ENCODE data around the gene TMSB10.
"Not testable (repeated sequence)": the region's sequence is repeated elsewhere in the genome, so short reads cannot be mapped to it uniquely, and the experiment has no call there.

The TMSB10 gene

DNA sequence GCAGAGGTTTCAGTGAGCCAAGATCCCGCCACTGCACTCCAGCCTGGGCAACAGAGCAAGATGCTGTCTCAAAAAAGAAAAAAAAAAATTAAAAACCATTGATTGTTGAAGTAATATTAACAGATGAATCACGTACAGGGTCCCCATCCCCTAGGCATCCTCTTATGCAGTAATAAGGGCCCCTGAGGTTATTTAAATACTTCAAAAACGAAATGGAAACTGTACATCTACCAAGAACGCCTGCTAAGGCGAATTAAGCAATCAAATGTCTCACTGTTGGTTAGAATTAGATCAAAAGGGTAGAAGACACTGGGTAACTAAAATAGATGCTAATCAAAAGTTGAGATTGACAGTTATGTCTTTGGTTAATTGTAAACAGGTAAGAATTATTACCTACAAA lies 32.1 kb upstream of the TMSB10 start:
- DNase-seq (ENCODE audit: low read depth), result no peak
- H3K4me3 ChIP-seq (ENCODE audit: low read depth, low read length), result no peak overlapping the region
- TF ChIP-seq CTCF (IDR thresholded peaks at IDR 0.05; ENCODE audit: low read depth, low read length) (no peak), POLR2A (IDR thresholded peaks at IDR 0.05; ENCODE audit: extremely low read depth, insufficient read length) (no peak), MYC (IDR thresholded peaks at IDR 0.05; ENCODE audit: low read depth, low read length) (no peak), MAX (IDR thresholded peaks at IDR 0.05; ENCODE audit: low read depth, low read length) (no peak)

- no peak for TF ChIP-seq MYC (IDR thresholded peaks at IDR 0.05; ENCODE audit: low read depth, low read length)
- TF ChIP-seq POLR2A (IDR thresholded peaks at IDR 0.05; ENCODE audit: extremely low read depth, insufficient read length), result no peak
- no peak for TF ChIP-seq CTCF (IDR thresholded peaks at IDR 0.05; ENCODE audit: low read depth, low read length)
- TF ChIP-seq MAX (IDR thresholded peaks at IDR 0.05; ENCODE audit: low read depth, low read length), result no peak
- no peak for DNase-seq (ENCODE audit: low read depth)
- H3K4me3 ChIP-seq (ENCODE audit: low read depth, low read length), result no peak overlapping the region
Measured at GRCh38 chr2:84874381-84875212, 30.9 kb upstream of the TMSB10 start.

GRCh38 chr2:84875213-84875560 lies 30.3 kb upstream of the TMSB10 start:
- TF ChIP-seq MAX (IDR thresholded peaks at IDR 0.05; ENCODE audit: low read depth, low read length) (no peak), POLR2A (IDR thresholded peaks at IDR 0.05; ENCODE audit: extremely low read depth, insufficient read length) (no peak), CTCF (IDR thresholded peaks at IDR 0.05; ENCODE audit: low read depth, low read length) (no peak), MYC (IDR thresholded peaks at IDR 0.05; ENCODE audit: low read depth, low read length) (no peak)
- H3K4me3 ChIP-seq (ENCODE audit: low read depth, low read length), result no peak overlapping the region
- no peak for DNase-seq (ENCODE audit: low read depth)

- not testable (repeated sequence) for DNase-seq (ENCODE audit: low read depth); H3K4me3 ChIP-seq (ENCODE audit: low read depth, low read length)
Measured at GRCh38 chr2:84875619-84876018, 29.8 kb upstream of the TMSB10 start.

DNA sequence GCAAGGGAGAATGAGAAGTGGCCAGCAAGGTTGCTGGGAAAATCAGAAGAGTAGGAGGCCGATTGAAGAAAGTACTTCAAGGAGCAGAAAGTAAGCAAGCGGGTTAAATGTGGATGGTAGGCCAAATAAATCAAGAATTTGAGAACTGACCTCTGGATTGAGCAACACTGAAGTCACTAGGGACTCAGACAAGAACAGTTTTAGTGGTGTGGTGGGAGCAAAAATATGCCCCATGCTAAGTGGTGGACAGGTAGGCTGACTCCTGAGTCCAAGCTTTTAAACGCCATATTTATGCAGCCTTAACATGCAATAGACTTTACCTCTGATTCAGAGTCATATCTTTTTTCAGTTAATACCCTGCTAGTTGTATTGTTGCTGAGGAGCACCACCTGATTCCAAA lies 29.1 kb upstream of the TMSB10 start:
- no peak for DNase-seq (ENCODE audit: low read depth)
- TF ChIP-seq MAX (IDR thresholded peaks at IDR 0.05; ENCODE audit: low read depth, low read length) (no peak), MYC (IDR thresholded peaks at IDR 0.05; ENCODE audit: low read depth, low read length) (no peak), CTCF (IDR thresholded peaks at IDR 0.05; ENCODE audit: low read depth, low read length) (no peak), POLR2A (IDR thresholded peaks at IDR 0.05; ENCODE audit: extremely low read depth, insufficient read length) (no peak)
- H3K4me3 ChIP-seq (ENCODE audit: low read depth, low read length), result no peak overlapping the region

DNA sequence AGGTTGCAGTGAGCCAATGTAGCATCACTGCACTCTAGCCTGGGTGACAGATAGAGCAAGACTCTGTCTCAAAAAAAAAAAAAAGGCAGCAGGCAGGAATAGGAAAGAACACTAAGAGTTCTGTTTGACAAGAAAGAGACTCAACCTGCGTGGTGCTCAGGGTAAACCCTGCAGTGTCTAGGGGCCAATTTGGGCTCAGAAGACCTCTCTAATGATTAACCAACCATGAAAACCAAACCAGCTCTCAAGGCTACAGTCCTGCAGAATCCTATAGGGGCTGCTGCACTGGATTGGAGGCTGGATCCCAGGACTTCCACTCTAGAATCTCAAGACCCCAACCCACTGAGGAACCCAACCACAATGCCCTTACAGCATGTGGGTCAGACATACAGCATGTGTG lies 27.0 kb upstream of the TMSB10 start:
- DNase-seq (ENCODE audit: low read depth), result no peak
- no peak overlapping the region for H3K4me3 ChIP-seq (ENCODE audit: low read depth, low read length)
- TF ChIP-seq POLR2A (IDR thresholded peaks at IDR 0.05; ENCODE audit: extremely low read depth, insufficient read length), result no peak
- no peak for TF ChIP-seq CTCF (IDR thresholded peaks at IDR 0.05; ENCODE audit: low read depth, low read length)
- no peak for TF ChIP-seq MYC (IDR thresholded peaks at IDR 0.05; ENCODE audit: low read depth, low read length)
- TF ChIP-seq MAX (IDR thresholded peaks at IDR 0.05; ENCODE audit: low read depth, low read length), result no peak

Measured in NB4 (cell line).